H1 (cell line): ENCODE data around the gene ADSS1. TPM values are rescaled to one million over a fixed set of nuclear protein-coding genes. Genes with fewer than 3 reads are reported as not detected.

ENCODE experiments used
- CTCF ChIA-PET: fragments of 300-600 bp; sonication (Branson Sonifier 250); formaldehyde crosslinking; loops from one replicate; lab custom pipeline; 2021; ENCODE audit not compliant: partially characterized antibody; lab: Charles Lee
- POLR2A ChIA-PET: fragments of 300-600 bp; sonication (Branson Sonifier 250); formaldehyde crosslinking; loops from one replicate; lab custom pipeline; 2021; ENCODE audit warnings: inconsistent platforms; ENCODE audit not compliant: partially characterized antibody; lab: Charles Lee
- DNase-seq, 2 experiments: peaks; one replicate each; pipeline versions ENCODE4 v3.0.0 to v3.0.0-alpha.2; 2010 to 2022; ENCODE audit warnings: low spot score in 2 of 2, low read depth in 1 of 2, mixed read lengths in 1 of 2
- FAIRE-seq: peaks from 2 replicates; lab custom pipeline; 2011; peaks lifted over from hg19 to GRCh38; lab: Jason Lieb, UNC
- H2AFZ ChIP-seq: 2 replicates; pipeline ENCODE4 v1.8.1; 2012; ENCODE audit warnings: low read length, inconsistent platforms
- H2AK5ac ChIP-seq: 2 replicates; pipeline ENCODE4 v1.6.1; 2013; ENCODE audit warnings: low read depth, low read length
- H2BK120ac ChIP-seq: replicated peaks from 2 replicates; pipeline ENCODE3; 2013; ENCODE audit warnings: low read depth, low read length, inconsistent platforms
- H2BK12ac ChIP-seq: 2 replicates; pipeline ENCODE4 v1.6.1; 2013; ENCODE audit warnings: low read depth, low read length
- H2BK15ac ChIP-seq: 2 replicates; pipeline ENCODE4 v1.6.1; 2013; ENCODE audit warnings: low read length
- H2BK20ac ChIP-seq: 2 replicates; pipeline ENCODE4 v1.6.1; 2013; ENCODE audit warnings: low read length
- H2BK5ac ChIP-seq: 2 replicates; pipeline ENCODE4 v1.6.1; 2013; ENCODE audit warnings: low read depth, low read length
- H3K14ac ChIP-seq: 2 replicates; pipeline ENCODE4 v1.6.1; 2013; ENCODE audit warnings: inconsistent platforms; ENCODE audit not compliant: insufficient read length
- H3K18ac ChIP-seq: 2 replicates; pipeline ENCODE4 v1.6.1; 2013; ENCODE audit warnings: low read length; ENCODE audit errors: extremely low read depth
- H3K23ac ChIP-seq: 2 replicates; pipeline ENCODE4 v1.6.1; 2013; ENCODE audit warnings: inconsistent platforms; ENCODE audit not compliant: insufficient read length
- H3K23me2 ChIP-seq: 2 replicates; pipeline ENCODE4 v1.6.1; 2013; ENCODE audit warnings: low read depth, low read length
- H3K27ac ChIP-seq: 2 replicates; pipeline ENCODE4 v1.6.1; 2011; ENCODE audit warnings: low read depth, low read length, inconsistent platforms
- H3K27me3 ChIP-seq, 4 experiments: replicated peaks in 1 of 4; 1 replicate in 1 of 4; 2 replicates in 3 of 4; pipeline versions ENCODE4 v1.6.1 to v1.8.1; 2011 to 2013; ENCODE audit warnings: low read length in 3 of 4, mild to moderate bottlenecking in 3 of 4, inconsistent platforms in 2 of 4, mixed read lengths in 2 of 4, moderate library complexity in 1 of 4; ENCODE audit not compliant: control insufficient read depth in 3 of 4, insufficient read depth in 3 of 4; ENCODE audit errors: extremely low read depth in 1 of 4
- H3K36me3 ChIP-seq, 4 experiments: 2 replicates each; pipeline versions ENCODE4 v1.6.1 to v1.8.1; 2011 to 2013; ENCODE audit warnings: mild to moderate bottlenecking in 4 of 4, low read length in 3 of 4, moderate library complexity in 2 of 4, control low read depth in 1 of 4, inconsistent platforms in 1 of 4; ENCODE audit not compliant: insufficient read depth in 4 of 4, control insufficient read depth in 2 of 4
- H3K4ac ChIP-seq: replicated peaks from 2 replicates; pipeline ENCODE3; 2013; ENCODE audit warnings: low read length, low read depth, mixed read lengths, inconsistent platforms; ENCODE audit not compliant: insufficient read length
- H3K4me1 ChIP-seq, 4 experiments: replicated peaks in 1 of 4; 1 replicate in 1 of 4; 2 replicates in 3 of 4; pipeline versions ENCODE4 v1.6.1 to v1.8.1; 2011 to 2013; ENCODE audit warnings: low read length in 3 of 4, inconsistent platforms in 2 of 4, mixed read lengths in 1 of 4; ENCODE audit not compliant: insufficient read depth in 4 of 4, control insufficient read depth in 3 of 4
- H3K4me2 ChIP-seq, 2 experiments: 2 replicates each; pipeline versions ENCODE4 v1.6.1 to v1.8.1; 2011 to 2013; ENCODE audit warnings: low read depth in 2 of 2, low read length in 2 of 2, control low read depth in 1 of 2, inconsistent platforms in 1 of 2, mild to moderate bottlenecking in 1 of 2; ENCODE audit not compliant: insufficient read depth in 1 of 2
- H3K4me3 ChIP-seq, 4 experiments: fragments of 200-600, 300-600 bp in 1 of 4; sonication (generic), shearing (Covaris generic), sonication (Bioruptor Twin) in 1 of 4; 2 replicates each; pipeline versions ENCODE4 v1.5.1 to v1.8.1; 2011 to 2016; ENCODE audit warnings: low read length in 4 of 4, low read depth in 3 of 4, control low read depth in 2 of 4, inconsistent platforms in 2 of 4, mild to moderate bottlenecking in 2 of 4, mixed read lengths in 1 of 4, moderate library complexity in 1 of 4; ENCODE audit not compliant: insufficient read depth in 2 of 4; ENCODE audit errors: extremely low read depth in 1 of 4
- H3K56ac ChIP-seq: replicated peaks from 2 replicates; pipeline ENCODE3; 2013; ENCODE audit warnings: low read depth, mild to moderate bottlenecking, mixed read lengths, low read length, inconsistent platforms; ENCODE audit not compliant: insufficient read length
- H3K79me1 ChIP-seq: 2 replicates; pipeline ENCODE4 v1.6.1; 2013; ENCODE audit warnings: low read depth, low read length, control low read depth
- H3K79me2 ChIP-seq, 2 experiments: 2 replicates each; pipeline versions ENCODE4 v1.6.1 to v1.8.1; 2012 to 2013; ENCODE audit warnings: low read length in 2 of 2, mild to moderate bottlenecking in 2 of 2, inconsistent platforms in 1 of 2; ENCODE audit not compliant: insufficient read depth in 2 of 2, control insufficient read depth in 1 of 2
- H3K9ac ChIP-seq, 4 experiments: replicated peaks in 1 of 4; 1 replicate in 1 of 4; 2 replicates in 3 of 4; pipeline versions ENCODE4 v1.6.1 to v1.8.1; 2011 to 2013; ENCODE audit warnings: low read depth in 3 of 4, low read length in 3 of 4, control low read depth in 2 of 4, mild to moderate bottlenecking in 2 of 4, moderate library complexity in 2 of 4, inconsistent platforms in 1 of 4; ENCODE audit errors: extremely low read depth in 1 of 4
- H3K9me3 ChIP-seq, 2 experiments: 2 replicates each; pipeline versions ENCODE4 v1.6.1 to v1.8.1; 2012 to 2013; ENCODE audit warnings: mild to moderate bottlenecking in 2 of 2, moderate library complexity in 2 of 2, control low read depth in 1 of 2, inconsistent platforms in 1 of 2, low read depth in 1 of 2, low read length in 1 of 2, mixed read lengths in 1 of 2; ENCODE audit not compliant: insufficient read depth in 2 of 2
- H4K20me1 ChIP-seq, 2 experiments: replicated peaks in 1 of 2; 2 replicates each; pipeline versions ENCODE3 to v1.8.1; 2011 to 2013; ENCODE audit warnings: inconsistent platforms in 2 of 2, low read length in 2 of 2, mild to moderate bottlenecking in 1 of 2; ENCODE audit not compliant: insufficient read depth in 2 of 2, control insufficient read depth in 1 of 2
- H4K5ac ChIP-seq: 2 replicates; pipeline ENCODE4 v1.6.1; 2013; ENCODE audit warnings: low read length, low read depth, mixed read lengths, inconsistent platforms; ENCODE audit not compliant: insufficient read length
- H4K8ac ChIP-seq: 2 replicates; pipeline ENCODE4 v1.8.0; 2013; ENCODE audit warnings: mild to moderate bottlenecking, moderate library complexity, low read length, inconsistent platforms; ENCODE audit not compliant: insufficient read depth; ENCODE audit errors: extremely low read depth
- H4K91ac ChIP-seq: replicated peaks from 2 replicates; pipeline ENCODE3; 2013; ENCODE audit warnings: low read length, mixed read lengths, inconsistent platforms; ENCODE audit not compliant: insufficient read length
- BACH1 ChIP-seq: IDR thresholded peaks from 2 replicates; pipeline ENCODE4 v1.6.1; 2012; ENCODE audit warnings: low read length, improper control_type of control experiment
- CBX5 ChIP-seq: fragments of 300-800, 300-1000 bp; sonication (generic); IDR thresholded peaks from 2 replicates; pipeline ENCODE4 v1.7.1; 2016; ENCODE audit warnings: antibody characterized with exemption, low read length, low read depth
- CHD1 ChIP-seq: IDR thresholded peaks from 2 replicates; pipeline ENCODE4 v1.6.1; 2012; ENCODE audit warnings: low read depth, low read length, improper control_type of control experiment
- CREB1 ChIP-seq: IDR thresholded peaks from 2 replicates; pipeline ENCODE4 v1.6.1; 2012; ENCODE audit warnings: inconsistent platforms
- GABPA ChIP-seq: IDR thresholded peaks from 2 replicates; pipeline ENCODE4 v1.6.1; 2011; ENCODE audit warnings: mild to moderate bottlenecking, low read length, moderate library complexity, borderline replicate concordance; ENCODE audit not compliant: insufficient read depth
- KDM1A ChIP-seq: fragments of 200-600, 300-600 bp; sonication (generic); IDR thresholded peaks from 2 replicates; pipeline ENCODE4 v1.7.1; 2016; ENCODE audit warnings: mild to moderate bottlenecking, low read length, borderline replicate concordance
- KDM4A ChIP-seq: IDR thresholded peaks from one replicate; pipeline ENCODE4 v1.7.1; 2012; ENCODE audit warnings: low read depth, mild to moderate bottlenecking, moderate library complexity, low read length, inconsistent platforms; ENCODE audit not compliant: severe bottlenecking
- KDM5A ChIP-seq: fragments of 200-600 bp; IDR thresholded peaks from 2 replicates; pipeline ENCODE4 v1.7.1; 2012; ENCODE audit warnings: mild to moderate bottlenecking, low read length, inconsistent platforms, mixed read lengths
- RAD21 ChIP-seq, 2 experiments: IDR thresholded peaks in 1 of 2; conservative IDR thresholded peaks in 1 of 2; 2 replicates each; pipeline ENCODE4 v1.6.1; 2011; ENCODE audit warnings: low read depth in 2 of 2, low read length in 2 of 2, improper control_type of control experiment in 1 of 2, inconsistent platforms in 1 of 2, mild to moderate bottlenecking in 1 of 2, moderate library complexity in 1 of 2
- RFX5 ChIP-seq: IDR thresholded peaks from 2 replicates; pipeline ENCODE4 v1.6.1; 2011; ENCODE audit warnings: low read depth, low read length, improper control_type of control experiment, borderline replicate concordance
- TAF7 ChIP-seq: optimal IDR thresholded peaks from 2 replicates; pipeline ENCODE3; 2011; ENCODE audit warnings: low read depth, mild to moderate bottlenecking, inconsistent platforms, low read length, moderate library complexity, borderline replicate concordance
- TEAD4 ChIP-seq: IDR thresholded peaks from 2 replicates; pipeline ENCODE4 v1.6.1; 2012; ENCODE audit warnings: low read depth, low read length, inconsistent platforms, mixed read lengths
- USF2 ChIP-seq: IDR thresholded peaks from 2 replicates; pipeline ENCODE4 v1.6.1; 2011; ENCODE audit warnings: low read length, improper control_type of control experiment
- ZNF274 ChIP-seq: IDR thresholded peaks from 2 replicates; pipeline ENCODE4 v1.7.0; 2012; ENCODE audit warnings: low read length, borderline replicate concordance; ENCODE audit errors: extremely low read depth
- WGBS, 2 experiments: shearing (Covaris generic) in 1 of 2; methylation state at CpG; one replicate each; pipeline versions ENCODE4 v1.1.6 to v1.1.7; 2013 to 2015; ENCODE audit warnings: low lambda C conversion rate in 2 of 2, mixed read lengths in 2 of 2, inconsistent platforms in 1 of 2, low coverage in 1 of 2, missing lambda C conversion rate in 1 of 2; ENCODE audit not compliant: insufficient replicate concordance in 2 of 2, insufficient coverage in 1 of 2, insufficient read length in 1 of 2; ENCODE audit errors: extremely low coverage in 1 of 2, missing lambda C conversion rate in 1 of 2; 5-methylcytosine and 5-hydroxymethylcytosine counted together
- polyA plus RNA-seq, 7 experiments: library from polyadenylated mRNA; depleted of rRNA in 3 of 7; stranded (reverse) in 5 of 7; unstranded in 2 of 7; fragments of >200 nt in 5 of 7; fragments of 200-250 nt in 2 of 7; gene quantifications; 1 replicate in 5 of 7; 2 replicates in 1 of 7; 4 replicates in 1 of 7; pipeline versions ENCODE4 v1.2.1 to v1.2.3, GENCODE V29; 2011 to 2013; ENCODE audit warnings: missing spikeins in 2 of 7, mixed read lengths in 2 of 7
- total RNA-seq: library from RNA; stranded (reverse); fragmentation: NEBNext Ultra II Directional; extraction: Animal tissue kit (Norgen Biotek cat#: 25700); gene quantifications from 2 replicates; pipeline ENCODE4 v1.2.1, GENCODE V29; 2021

The ADSS1 gene
- total and polyA plus RNA-seq, 2 of the 8 experiments (the other 6 are each of a cell fraction or from before 2014, with no cell fraction given), result 7.1 to 7.9 TPM

- DNase-seq, result no peak
- Histone ChIP-seq H3K27ac (no peak overlapping the region), H3K56ac (no peak overlapping the region), H3K4me1 (no peaks in the 10 kb centered on the region), H3K14ac (no peak overlapping the region), H3K9ac (no peak overlapping the region), H4K5ac (no peak overlapping the region), H3K79me1 (no peaks in the 10 kb centered on the region; the same call in 1 of the 2 replicates), H3K23me2 (no peaks in the 10 kb centered on the region), H3K18ac (no peak overlapping the region), H3K79me2 (no peaks in the 10 kb centered on the region), H3K9me3 (no peaks in the 10 kb centered on the region), H2AK5ac (no peak overlapping the region), H3K4ac (no peak overlapping the region), H3K23ac (no peak overlapping the region), H2BK20ac (no peak overlapping the region), H3K36me3 (no peaks in the 10 kb centered on the region), H2BK120ac (no peak overlapping the region), H2BK12ac (no peak overlapping the region), H4K91ac (no peak overlapping the region), H3K4me3 (no peak overlapping the region), H3K27me3 (no peaks in the 10 kb centered on the region), H4K20me1 (peaks cover 12 to 15% of the 10 kb centered on the region in 2 experiments), H2AFZ (no peak overlapping the region), H4K8ac (no peak overlapping the region), H2BK15ac (no peak overlapping the region), H3K4me2 (no peak overlapping the region), H2BK5ac (no peak overlapping the region)
- no peak for FAIRE-seq
- ChIA-PET CTCF (interaction anchor here (0.9 to 4.0 kb wide), 2 partner anchors 11 to 14 kb away, joined by 7 to 28 read pairs; no protein-coding TSS in a partner anchor), POLR2A (no interaction called here)
- 92% methylated on average over 9 of the region's 9 CpGs; no CpG with 5 or more reads in 1 of the 2 experiments for whole genome bisulfite sequencing, 2 experiments
- TF ChIP-seq KDM4A, result no peak
- TF ChIP-seq USF2, result no peak
- no peak for TF ChIP-seq RAD21 (IDR thresholded peaks at IDR 0.05 in 1 of 2, conservative IDR thresholded peaks at IDR 0.05 in 1 of 2; ENCODE audit: low read depth in 2 of 2, low read length in 2 of 2)
- TF ChIP-seq CBX5, result no peak
- no peak for TF ChIP-seq CREB1
- no peak for TF ChIP-seq KDM1A
- TF ChIP-seq ZNF274, result no peak
- TF ChIP-seq RFX5, result no peak
- no peak for TF ChIP-seq GABPA
- no peak for TF ChIP-seq TEAD4
- no peak for TF ChIP-seq KDM5A
- TF ChIP-seq TAF7, result no peak
- no peak for TF ChIP-seq CHD1
- TF ChIP-seq BACH1, result no peak
These were observed 60.2 kb downstream of the ADSS1 start for GRCh38 chr14:104784218-104784568.
